Ascending aorta (tissue), 2 donors: Measurements from ENCODE around the gene GPR65. TPM values are rescaled to one million over a fixed set of nuclear protein-coding genes. Genes with fewer than 3 reads are reported as not detected.

ENCODE experiments used
- DNase-seq, 2 donors: peaks; one replicate each; pipeline ENCODE4 v3.0.0-alpha.2; 2019; ENCODE audit warnings: low spot score in 2 of 2
- H3K27ac ChIP-seq, 2 donors: fragments of 200-600 bp; sonication (generic); one replicate each; pipeline ENCODE4 v1.5.1; 2016 to 2017; ENCODE audit warnings: mild to moderate bottlenecking in 1 of 2
- H3K27me3 ChIP-seq: fragments of 200-600 bp; sonication (generic); one replicate; pipeline ENCODE4 v1.5.1; 2017
- H3K36me3 ChIP-seq, 2 donors: fragments of 200-600 bp; sonication (generic); one replicate each; pipeline ENCODE4 v1.5.1; 2016
- H3K4me1 ChIP-seq, 2 donors: fragments of 200-600 bp; sonication (generic); one replicate each; pipeline ENCODE4 v1.5.1; 2016 to 2017; ENCODE audit warnings: mild to moderate bottlenecking in 1 of 2
- H3K4me3 ChIP-seq, 2 donors: fragments of 200-600 bp; sonication (generic); one replicate each; pipeline ENCODE4 v1.5.1; 2016 to 2017; ENCODE audit warnings: mild to moderate bottlenecking in 1 of 2
- H3K9me3 ChIP-seq, 2 donors: fragments of 200-600 bp; sonication (generic); one replicate each; pipeline ENCODE4 v1.5.1; 2016
- intact Hi-C: fragments of 100-400 bp; cut with DNase I; formaldehyde crosslinking; loops from one replicate; pipeline ENCODE4 v1.15.1; 2023
- total RNA-seq: library from RNA; depleted of rRNA; stranded (reverse); fragments of >200 nt; gene quantifications from one replicate; pipeline ENCODE4 v1.1.0, GENCODE V29; 2016
- TF ChIP-seq, protein P1 (sequence below), 3 experiments: fragments of 200-600 bp in 2 of 3; fragments of 450-650 bp in 1 of 3; sonication (generic) in 2 of 3; IDR thresholded peaks; one replicate each; pipeline ENCODE4 v1.5.1; 2016 to 2019; ENCODE audit warnings: antibody characterized with exemption in 3 of 3, mild to moderate bottlenecking in 1 of 3, moderate library complexity in 1 of 3

The GPR65 gene
- total RNA-seq, 1 donor from 2014 or later = 0.32 TPM

DNA sequence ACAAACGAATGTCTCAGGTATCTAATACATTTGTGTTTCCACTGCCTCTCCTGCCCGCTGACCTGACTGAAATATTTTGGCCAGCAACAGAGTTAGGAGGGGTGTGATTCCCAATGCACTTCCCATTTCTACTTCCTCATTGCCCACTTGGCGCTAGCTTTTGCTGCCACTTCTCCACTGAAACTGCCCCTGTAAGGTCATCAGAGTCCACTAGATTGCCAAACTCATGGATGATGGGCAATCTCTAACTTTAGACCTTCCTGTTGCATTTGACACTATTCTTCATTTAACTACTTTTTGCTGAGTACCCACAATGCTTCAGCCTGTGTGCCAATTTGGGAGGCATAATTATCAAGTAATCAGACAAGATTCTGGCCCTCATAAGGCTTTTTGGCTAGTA lies 40.8 kb downstream of the GPR65 start:
- no peak overlapping the region for H3K4me3 ChIP-seq
- no peaks in the 10 kb centered on the region for H3K36me3 ChIP-seq
- no peak overlapping the region for H3K27ac ChIP-seq
- no peaks in the 10 kb centered on the region for H3K9me3 ChIP-seq
- H3K4me1 ChIP-seq = no peaks in the 10 kb centered on the region
- TF ChIP-seq, protein P1, sequence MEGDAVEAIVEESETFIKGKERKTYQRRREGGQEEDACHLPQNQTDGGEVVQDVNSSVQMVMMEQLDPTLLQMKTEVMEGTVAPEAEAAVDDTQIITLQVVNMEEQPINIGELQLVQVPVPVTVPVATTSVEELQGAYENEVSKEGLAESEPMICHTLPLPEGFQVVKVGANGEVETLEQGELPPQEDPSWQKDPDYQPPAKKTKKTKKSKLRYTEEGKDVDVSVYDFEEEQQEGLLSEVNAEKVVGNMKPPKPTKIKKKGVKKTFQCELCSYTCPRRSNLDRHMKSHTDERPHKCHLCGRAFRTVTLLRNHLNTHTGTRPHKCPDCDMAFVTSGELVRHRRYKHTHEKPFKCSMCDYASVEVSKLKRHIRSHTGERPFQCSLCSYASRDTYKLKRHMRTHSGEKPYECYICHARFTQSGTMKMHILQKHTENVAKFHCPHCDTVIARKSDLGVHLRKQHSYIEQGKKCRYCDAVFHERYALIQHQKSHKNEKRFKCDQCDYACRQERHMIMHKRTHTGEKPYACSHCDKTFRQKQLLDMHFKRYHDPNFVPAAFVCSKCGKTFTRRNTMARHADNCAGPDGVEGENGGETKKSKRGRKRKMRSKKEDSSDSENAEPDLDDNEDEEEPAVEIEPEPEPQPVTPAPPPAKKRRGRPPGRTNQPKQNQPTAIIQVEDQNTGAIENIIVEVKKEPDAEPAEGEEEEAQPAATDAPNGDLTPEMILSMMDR (IDR thresholded peaks at IDR 0.05) = no peak
- no peaks in the 10 kb centered on the region for H3K27me3 ChIP-seq
- peak in 1 of 2 donors; percentile 64 for DNase-seq
- intact Hi-C loops = no loop called here

GRCh38 chr14:88048351-88048750 lies 43.4 kb downstream of the GPR65 start:
- H3K4me3 ChIP-seq = no peak overlapping the region
- no peaks in the 10 kb centered on the region for H3K27me3 ChIP-seq
- H3K36me3 ChIP-seq = no peaks in the 10 kb centered on the region
- TF ChIP-seq, protein P1 (IDR thresholded peaks at IDR 0.05) = no peak
- no peaks in the 10 kb centered on the region for H3K9me3 ChIP-seq
- H3K27ac ChIP-seq = no peak overlapping the region
- no peak for DNase-seq
- intact Hi-C loops = no loop called here
- no peaks in the 10 kb centered on the region for H3K4me1 ChIP-seq

- H3K4me3 ChIP-seq = no peak overlapping the region
- TF ChIP-seq, protein P1 (IDR thresholded peaks at IDR 0.05) = no peak
- intact Hi-C loops = no loop called here
- no peaks in the 10 kb centered on the region for H3K27me3 ChIP-seq
- no peak overlapping the region for H3K27ac ChIP-seq
- no peak for DNase-seq
- H3K36me3 ChIP-seq = no peaks in the 10 kb centered on the region
- H3K4me1 ChIP-seq = no peaks in the 10 kb centered on the region
- no peaks in the 10 kb centered on the region for H3K9me3 ChIP-seq
These were observed 44.3 kb downstream of the GPR65 start for GRCh38 chr14:88049266-88049665.

DNA sequence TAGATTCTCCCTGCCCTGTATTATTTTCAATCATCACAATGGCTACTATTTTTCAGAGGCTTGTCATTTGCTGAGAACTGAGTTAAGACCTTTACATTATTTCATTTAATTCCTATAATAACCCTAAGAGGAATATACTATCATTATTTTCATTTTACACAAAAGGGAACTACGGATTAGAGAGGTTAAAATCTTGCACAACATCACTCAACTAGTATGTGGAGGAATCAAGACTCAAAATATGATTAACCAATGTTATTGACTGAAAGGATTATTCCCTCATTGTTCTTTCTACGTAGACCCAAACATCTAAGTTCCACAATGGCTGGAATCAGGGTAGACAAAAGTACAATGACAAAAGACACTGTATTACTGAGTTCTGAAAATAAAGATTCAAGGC lies 45.0 kb downstream of the GPR65 start:
- Histone ChIP-seq H3K4me1 (no peaks in the 10 kb centered on the region), H3K27ac (no peak overlapping the region), H3K4me3 (no peak overlapping the region), H3K9me3 (no peaks in the 10 kb centered on the region), H3K27me3 (no peaks in the 10 kb centered on the region), H3K36me3 (no peaks in the 10 kb centered on the region)
- TF ChIP-seq, protein P1 (IDR thresholded peaks at IDR 0.05) = no peak
- DNase-seq = no peak
- intact Hi-C loops = no loop called here

GRCh38 chr14:88060576-88060975 lies 55.6 kb downstream of the GPR65 start:
- no peaks in the 10 kb centered on the region for H3K9me3 ChIP-seq
- no peak overlapping the region for H3K4me3 ChIP-seq
- H3K27ac ChIP-seq = no peak overlapping the region
- DNase-seq = no peak
- no peaks in the 10 kb centered on the region for H3K4me1 ChIP-seq
- H3K36me3 ChIP-seq = no peaks in the 10 kb centered on the region
- intact Hi-C loops = no loop called here
- H3K27me3 ChIP-seq = no peaks in the 10 kb centered on the region
- TF ChIP-seq, protein P1 (IDR thresholded peaks at IDR 0.05) = no peak

- no peaks in the 10 kb centered on the region for H3K27me3 ChIP-seq
- intact Hi-C loops = no loop called here
- H3K27ac ChIP-seq = no peak overlapping the region
- no peak for DNase-seq
- no peak overlapping the region for H3K4me3 ChIP-seq
- H3K4me1 ChIP-seq = no peaks in the 10 kb centered on the region
- H3K36me3 ChIP-seq = no peaks in the 10 kb centered on the region
- TF ChIP-seq, protein P1 (IDR thresholded peaks at IDR 0.05) = no peak
- no peaks in the 10 kb centered on the region for H3K9me3 ChIP-seq
These were observed 58.9 kb downstream of the GPR65 start for GRCh38 chr14:88063811-88064210.
